Nephron (organoid): Measurements from ENCODE around the gene HOXB9.

Source experiments
- H3K27ac Mint-ChIP-seq, 3 experiments: 2 replicates each; pipeline ENCODE4 v1.8.0; 2020; ENCODE audit warnings: mixed read lengths in 3 of 3, mild to moderate bottlenecking in 2 of 3, moderate library complexity in 1 of 3
- H3K27me3 Mint-ChIP-seq: 2 replicates; pipeline ENCODE4 v1.8.0; 2021; ENCODE audit warnings: low read depth, mild to moderate bottlenecking, moderate library complexity, mixed read lengths
- H3K36me3 Mint-ChIP-seq: 2 replicates; pipeline ENCODE4 v1.8.0; 2020; ENCODE audit warnings: low read depth, mixed read lengths
- H3K4me1 Mint-ChIP-seq: 2 replicates; pipeline ENCODE4 v1.8.0; 2020; ENCODE audit warnings: mixed read lengths
- H3K4me3 Mint-ChIP-seq, 3 experiments: 2 replicates each; pipeline ENCODE4 v1.8.0; 2020; ENCODE audit warnings: mild to moderate bottlenecking in 3 of 3, mixed read lengths in 3 of 3, moderate library complexity in 2 of 3
- H3K9me3 Mint-ChIP-seq: 2 replicates; pipeline ENCODE4 v1.8.0; 2020; ENCODE audit warnings: mixed read lengths
- TF ChIP-seq, protein P1 (sequence below), 3 experiments: fragments of 200-600 bp; sonication (generic); IDR thresholded peaks; one replicate each; pipeline ENCODE4 v1.5.0; 2021; ENCODE audit warnings: antibody characterized with exemption in 3 of 3; ENCODE audit not compliant: unreplicated experiment in 3 of 3

HOXB9 gene

GRCh38 chr17:48627118-48627597 is 1.0 kb upstream of the HOXB9 start:
- peaks cover 100% of the 10 kb centered on the region for H3K27me3 Mint-ChIP-seq
- no peaks in the 10 kb centered on the region for H3K36me3 Mint-ChIP-seq
- peak overlapping the region; percentile 49 to 93 (median 76) for H3K27ac Mint-ChIP-seq
- H3K4me1 Mint-ChIP-seq = peaks cover 26% of the 10 kb centered on the region
- H3K9me3 Mint-ChIP-seq = no peaks in the 10 kb centered on the region
- H3K4me3 Mint-ChIP-seq = peak overlapping the region; percentile 86 to 95 (median 93)
- TF ChIP-seq, protein P1, sequence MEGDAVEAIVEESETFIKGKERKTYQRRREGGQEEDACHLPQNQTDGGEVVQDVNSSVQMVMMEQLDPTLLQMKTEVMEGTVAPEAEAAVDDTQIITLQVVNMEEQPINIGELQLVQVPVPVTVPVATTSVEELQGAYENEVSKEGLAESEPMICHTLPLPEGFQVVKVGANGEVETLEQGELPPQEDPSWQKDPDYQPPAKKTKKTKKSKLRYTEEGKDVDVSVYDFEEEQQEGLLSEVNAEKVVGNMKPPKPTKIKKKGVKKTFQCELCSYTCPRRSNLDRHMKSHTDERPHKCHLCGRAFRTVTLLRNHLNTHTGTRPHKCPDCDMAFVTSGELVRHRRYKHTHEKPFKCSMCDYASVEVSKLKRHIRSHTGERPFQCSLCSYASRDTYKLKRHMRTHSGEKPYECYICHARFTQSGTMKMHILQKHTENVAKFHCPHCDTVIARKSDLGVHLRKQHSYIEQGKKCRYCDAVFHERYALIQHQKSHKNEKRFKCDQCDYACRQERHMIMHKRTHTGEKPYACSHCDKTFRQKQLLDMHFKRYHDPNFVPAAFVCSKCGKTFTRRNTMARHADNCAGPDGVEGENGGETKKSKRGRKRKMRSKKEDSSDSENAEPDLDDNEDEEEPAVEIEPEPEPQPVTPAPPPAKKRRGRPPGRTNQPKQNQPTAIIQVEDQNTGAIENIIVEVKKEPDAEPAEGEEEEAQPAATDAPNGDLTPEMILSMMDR (IDR thresholded peaks at IDR 0.05; ENCODE audit: unreplicated experiment in 3 of 3) = no peak

DNA sequence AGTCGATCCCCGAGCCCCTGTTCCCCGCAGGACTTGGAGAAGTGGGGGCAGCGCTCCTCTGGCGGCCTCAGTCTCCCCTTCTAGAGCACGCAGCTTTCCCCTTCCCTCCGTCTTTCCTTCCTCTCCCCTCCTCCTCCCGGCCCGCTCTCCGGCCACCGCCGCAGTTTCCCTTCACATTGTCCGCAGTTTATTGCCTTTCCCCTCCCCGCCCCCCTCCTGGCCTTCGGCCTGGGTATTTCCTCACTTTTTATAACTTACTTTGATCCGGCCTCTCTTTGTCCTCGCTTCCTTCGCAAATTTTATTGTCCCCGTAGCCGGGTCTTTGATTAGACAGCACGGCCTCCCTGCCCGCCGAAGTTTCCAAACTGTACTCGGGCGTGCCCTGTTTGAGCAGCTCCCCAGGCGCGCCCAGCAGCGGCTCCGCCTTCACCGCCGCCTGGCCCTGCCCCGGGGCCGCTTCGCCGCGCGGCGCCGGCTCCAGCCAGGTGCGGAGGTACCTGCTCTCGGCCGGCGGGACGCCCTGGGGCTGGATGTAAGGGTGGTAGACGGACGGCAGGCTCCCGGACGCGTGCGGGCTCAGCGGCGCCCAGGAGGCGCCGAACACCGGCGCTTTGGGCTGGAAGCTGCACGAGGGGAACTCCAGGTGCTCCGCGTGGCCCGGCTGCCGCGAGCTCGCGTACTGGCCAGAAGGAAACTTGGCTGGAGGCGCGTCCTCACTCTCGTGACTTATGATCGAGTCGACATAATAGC is 488 bp downstream of the HOXB9 start:
- Mint-ChIP-seq H3K4me3 (peak overlapping the region; percentile 87 to 95 (median 93)), H3K36me3 (no peaks in the 10 kb centered on the region), H3K9me3 (no peaks in the 10 kb centered on the region), H3K27ac (peak overlapping the region; percentile 69 to 93 (median 76)), H3K4me1 (peaks cover 34% of the 10 kb centered on the region), H3K27me3 (peaks cover 100% of the 10 kb centered on the region)
- TF ChIP-seq, protein P1 (IDR thresholded peaks at IDR 0.05; ENCODE audit: unreplicated experiment in 3 of 3) = no peak

DNA sequence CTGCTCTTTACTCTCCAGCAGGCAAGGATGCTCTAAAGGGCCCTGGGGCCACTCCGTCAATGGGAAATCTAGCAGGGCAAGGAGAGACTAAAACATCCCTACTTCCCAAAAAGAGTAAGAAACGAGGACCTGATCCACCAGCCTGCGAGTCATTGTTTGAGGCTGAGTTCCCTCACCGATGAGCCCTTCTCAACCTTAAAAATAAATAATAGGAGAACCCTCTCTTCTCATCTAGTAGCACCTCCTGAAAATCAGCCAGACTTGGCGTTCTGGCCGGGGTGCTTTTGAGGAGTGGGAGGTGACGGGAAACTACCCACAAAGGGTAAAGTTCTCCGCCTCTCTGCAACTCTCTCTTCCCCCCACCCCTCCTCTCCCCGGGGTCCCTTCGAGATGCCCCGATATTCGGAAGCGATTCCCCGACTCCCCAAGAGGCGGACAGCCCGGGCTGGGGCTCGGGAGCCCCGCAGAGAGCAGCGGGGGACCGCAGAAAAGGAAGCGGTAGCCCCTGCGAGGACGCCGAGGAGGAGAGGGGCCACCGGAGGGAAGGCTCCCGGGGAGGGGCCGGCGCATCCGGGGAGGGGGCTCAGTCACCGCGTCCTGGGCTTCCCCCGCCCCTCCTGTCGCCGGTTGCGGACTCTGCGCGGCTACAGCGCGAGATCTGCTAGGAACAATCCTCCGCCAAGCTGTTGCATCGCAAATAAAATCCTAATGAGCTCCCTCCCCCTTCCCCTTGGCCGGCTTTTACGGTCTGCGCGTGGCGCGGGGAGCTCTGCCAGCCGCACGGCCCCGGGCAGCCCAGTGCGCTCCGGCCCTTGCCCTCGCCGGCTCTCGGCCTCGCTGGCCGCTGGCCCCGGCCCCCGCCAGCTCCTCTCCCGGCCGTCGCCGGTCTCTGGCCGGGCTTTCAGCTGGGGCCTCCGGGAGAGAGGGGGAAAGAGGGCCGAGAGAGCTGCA is 1.3 kb downstream of the HOXB9 start:
- H3K27ac Mint-ChIP-seq = peak overlapping the region in 2 of 3 experiments; percentile 26 to 93
- TF ChIP-seq, protein P1 (IDR thresholded peaks at IDR 0.05; ENCODE audit: unreplicated experiment in 3 of 3) = no peak
- H3K4me1 Mint-ChIP-seq = peaks cover 34% of the 10 kb centered on the region
- H3K36me3 Mint-ChIP-seq = no peaks in the 10 kb centered on the region
- H3K9me3 Mint-ChIP-seq = no peaks in the 10 kb centered on the region
- H3K4me3 Mint-ChIP-seq = peak overlapping the region; percentile 87 to 95 (median 93)
- peaks cover 100% of the 10 kb centered on the region for H3K27me3 Mint-ChIP-seq

DNA sequence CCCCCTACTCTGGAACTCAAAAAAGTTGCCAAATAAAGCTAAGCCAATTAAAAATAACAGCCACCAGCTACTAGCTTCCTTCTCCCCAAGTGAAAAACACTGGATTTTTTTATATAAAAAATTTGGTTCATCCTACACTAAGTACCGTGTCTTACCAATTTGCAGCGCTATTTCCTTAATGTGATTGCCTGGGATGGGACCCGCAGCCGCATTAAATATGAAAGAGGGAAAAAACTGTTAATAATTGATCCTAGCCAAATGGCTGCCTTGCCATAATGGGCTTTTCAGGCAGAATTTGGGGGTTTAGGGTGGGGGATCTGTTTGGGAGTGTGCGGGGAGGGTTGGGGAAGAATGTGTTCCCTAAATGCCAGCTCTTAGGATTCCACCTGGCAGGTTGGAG is 2.0 kb downstream of the HOXB9 start:
- Mint-ChIP-seq H3K27me3 (peaks cover 100% of the 10 kb centered on the region), H3K9me3 (no peaks in the 10 kb centered on the region)

GRCh38 chr17:48623583-48623982 is 2.6 kb downstream of the HOXB9 start:
- H3K36me3 Mint-ChIP-seq = no peaks in the 10 kb centered on the region
- H3K4me3 Mint-ChIP-seq = peak overlapping the region; percentile 61 to 81 (median 81)
- no peaks in the 10 kb centered on the region for H3K9me3 Mint-ChIP-seq
- H3K4me1 Mint-ChIP-seq = peaks cover 44% of the 10 kb centered on the region
- peaks cover 100% of the 10 kb centered on the region for H3K27me3 Mint-ChIP-seq
- TF ChIP-seq, protein P1 (IDR thresholded peaks at IDR 0.05; ENCODE audit: unreplicated experiment in 3 of 3) = no peak
- H3K27ac Mint-ChIP-seq = peak overlapping the region in 1 of 3 experiments; percentile 26

More for the DNA sequence above, 2.0 kb downstream of the HOXB9 start:
- peak overlapping the region in 2 of 3 experiments; percentile 26 to 62 for H3K27ac Mint-ChIP-seq
- TF ChIP-seq, protein P1 (IDR thresholded peaks at IDR 0.05; ENCODE audit: unreplicated experiment in 3 of 3) = no peak
- H3K36me3 Mint-ChIP-seq = no peaks in the 10 kb centered on the region
- peaks cover 40% of the 10 kb centered on the region for H3K4me1 Mint-ChIP-seq
- peak overlapping the region; percentile 61 to 81 (median 81) for H3K4me3 Mint-ChIP-seq
